Endodermal cell (in vitro differentiated cells): ENCODE measurements around the gene PHF21B. TPM values are rescaled to one million over a fixed set of nuclear protein-coding genes. Genes with fewer than 3 reads are reported as not detected.

Experiments
- DNase-seq: peaks from one replicate; pipeline ENCODE4 v3.0.0-alpha.2; 2017
- H3K27ac ChIP-seq: 2 replicates; pipeline ENCODE4 v1.5.1; 2013; ENCODE audit warnings: mild to moderate bottlenecking, low read depth, low read length, moderate library complexity
- H3K27me3 ChIP-seq: 2 replicates; pipeline ENCODE4 v1.6.1; 2013; ENCODE audit warnings: mild to moderate bottlenecking, low read length, moderate library complexity; ENCODE audit not compliant: insufficient read depth, control insufficient read depth, poor library complexity, severe bottlenecking
- H3K36me3 ChIP-seq: 2 replicates; pipeline ENCODE4 v1.7.0; 2013; ENCODE audit warnings: mild to moderate bottlenecking, low read length, moderate library complexity; ENCODE audit not compliant: control insufficient read depth, insufficient read depth
- H3K4me1 ChIP-seq: one replicate; pipeline ENCODE4 v1.7.0; 2013; ENCODE audit warnings: low read length; ENCODE audit not compliant: control insufficient read depth, insufficient read depth
- H3K4me3 ChIP-seq: 2 replicates; pipeline ENCODE4 v1.5.1; 2013; ENCODE audit warnings: mild to moderate bottlenecking, low read length, moderate library complexity
- H3K9ac ChIP-seq: 2 replicates; pipeline ENCODE4 v1.6.1; 2013; ENCODE audit warnings: mild to moderate bottlenecking, low read length, moderate library complexity; ENCODE audit not compliant: poor library complexity, severe bottlenecking; ENCODE audit errors: extremely low read depth
- H3K9me3 ChIP-seq: 2 replicates; pipeline ENCODE4 v1.6.1; 2013; ENCODE audit warnings: mild to moderate bottlenecking, low read length, moderate library complexity; ENCODE audit not compliant: control insufficient read depth
- H3K27ac Mint-ChIP-seq: 2 replicates; pipeline ENCODE4 v1.8.0; 2020; ENCODE audit warnings: mixed read lengths
- H3K27me3 Mint-ChIP-seq: 2 replicates; pipeline ENCODE4 v1.8.0; 2021; ENCODE audit warnings: mild to moderate bottlenecking, mixed read lengths; ENCODE audit not compliant: insufficient read depth
- H3K36me3 Mint-ChIP-seq: 2 replicates; pipeline ENCODE4 v1.8.0; 2020; ENCODE audit warnings: low read depth, mixed read lengths
- H3K4me1 Mint-ChIP-seq: 2 replicates; pipeline ENCODE4 v1.8.0; 2020; ENCODE audit warnings: mixed read lengths
- H3K4me3 Mint-ChIP-seq: 2 replicates; pipeline ENCODE4 v1.8.0; 2020; ENCODE audit warnings: mild to moderate bottlenecking, moderate library complexity, mixed read lengths
- H3K9me3 Mint-ChIP-seq: 2 replicates; pipeline ENCODE4 v1.8.0; 2020; ENCODE audit warnings: mild to moderate bottlenecking, mixed read lengths
- CTCF ChIP-seq: fragments of 200-600 bp; sonication (generic); conservative IDR thresholded peaks from 2 replicates; pipeline ENCODE4 v1.5.0; 2021; ENCODE audit warnings: antibody characterized with exemption, mild to moderate bottlenecking
- WGBS, 2 experiments: methylation state at CpG; one replicate each; pipeline versions ENCODE4 v1.1.5 to v1.1.7; 2013; ENCODE audit warnings: missing lambda C conversion rate in 2 of 2, mixed read lengths in 1 of 2; ENCODE audit not compliant: insufficient coverage in 1 of 2, insufficient read length in 1 of 2; 5-methylcytosine and 5-hydroxymethylcytosine counted together
- total RNA-seq, 2 donors: library from RNA; stranded (reverse); fragmentation: NEBNext Ultra II Directional in 1 of 2; extraction: Animal tissue kit (Norgen Biotek cat#: 25700) in 1 of 2; gene quantifications; 2 replicates in 1 of 2; 3 replicates in 1 of 2; pipeline ENCODE4 v1.2.1, GENCODE V29; 2021

The PHF21B gene
- total RNA-seq, 2 donors from 2014 or later = 57.5 to 69.2 TPM

GRCh38 chr22:44845796-44846720, 163.7 kb downstream of the PHF21B start:
- Mint-ChIP-seq H3K27ac (no peak overlapping the region), H3K27me3 (no peaks in the 10 kb centered on the region), H3K4me1 (no peaks in the 10 kb centered on the region), H3K9me3 (peaks cover 14% of the 10 kb centered on the region), H3K4me3 (no peak overlapping the region), H3K36me3 (peaks cover 31% of the 10 kb centered on the region)
- Histone ChIP-seq H3K4me1 (no peaks in the 10 kb centered on the region), H3K4me3 (no peak overlapping the region), H3K36me3 (no peaks in the 10 kb centered on the region), H3K27me3 (no peaks in the 10 kb centered on the region), H3K9me3 (no peaks in the 10 kb centered on the region), H3K27ac (no peak overlapping the region), H3K9ac (no peak overlapping the region)
- no peak for TF ChIP-seq CTCF
- WGBS, 2 experiments = 94 to 96% methylated on average over 19 to 25 of the region's 25 CpGs
- no peak for DNase-seq

GRCh38 chr22:44845191-44845590, 164.6 kb downstream of the PHF21B start:
- Histone ChIP-seq H3K4me3 (no peak overlapping the region), H3K9me3 (no peaks in the 10 kb centered on the region), H3K9ac (no peak overlapping the region), H3K4me1 (no peaks in the 10 kb centered on the region), H3K27ac (no peak overlapping the region), H3K36me3 (no peaks in the 10 kb centered on the region), H3K27me3 (no peaks in the 10 kb centered on the region)
- Mint-ChIP-seq H3K9me3 (peaks cover 14% of the 10 kb centered on the region), H3K27me3 (no peaks in the 10 kb centered on the region), H3K27ac (no peak overlapping the region), H3K4me1 (no peaks in the 10 kb centered on the region), H3K36me3 (peaks cover 36% of the 10 kb centered on the region), H3K4me3 (no peak overlapping the region)
- 94 to 97% methylated on average over 5 to 8 of the region's 8 CpGs for WGBS, 2 experiments
- no peak for TF ChIP-seq CTCF
- no peak for DNase-seq

- no peaks in the 10 kb centered on the region for H3K4me1 Mint-ChIP-seq
- Histone ChIP-seq H3K36me3 (no peaks in the 10 kb centered on the region), H3K9ac (no peak overlapping the region), H3K9me3 (no peaks in the 10 kb centered on the region), H3K4me1 (no peaks in the 10 kb centered on the region), H3K27ac (no peak overlapping the region), H3K4me3 (no peak overlapping the region), H3K27me3 (no peaks in the 10 kb centered on the region)
- no peaks in the 10 kb centered on the region for H3K27me3 Mint-ChIP-seq
- no peak overlapping the region for H3K27ac Mint-ChIP-seq
- H3K9me3 Mint-ChIP-seq = peaks cover 14% of the 10 kb centered on the region
- no peak for DNase-seq
- H3K4me3 Mint-ChIP-seq = no peak overlapping the region
- 89 to 94% methylated on average over 2 to 7 of the region's 7 CpGs for WGBS, 2 experiments
- peaks cover 34% of the 10 kb centered on the region for H3K36me3 Mint-ChIP-seq
- TF ChIP-seq CTCF = no peak
Observed at GRCh38 chr22:44842417-44842816, 167.4 kb downstream of the PHF21B start.
